Measurements from ENCODE around the gene ERBB4. TPM values are rescaled to one million over a fixed set of nuclear protein-coding genes. Genes with fewer than 3 reads are reported as not detected.

Gene ERBB4
- total RNA-seq, 1 donor from 2014 or later, result 2.6 TPM

GRCh38 chr2:211836409-211836808 is 702.2 kb downstream of the ERBB4 start:
- H3K36me3 ChIP-seq (ENCODE audit: control insufficient read depth, insufficient read depth, low read length), result no peaks in the 10 kb centered on the region
- DNase-seq (ENCODE audit: low read depth), result no peak
- H3K27me3 ChIP-seq (ENCODE audit: control insufficient read depth, insufficient read depth, low read length), result no peaks in the 10 kb centered on the region
- H3K4me3 ChIP-seq (ENCODE audit: low read depth, low read length), result no peak overlapping the region
- no peak for TF ChIP-seq CTCF (IDR thresholded peaks at IDR 0.05; ENCODE audit: insufficient read depth, low read length, poor library complexity, severe bottlenecking)

GRCh38 chr2:211835695-211836094 is 702.9 kb downstream of the ERBB4 start:
- TF ChIP-seq CTCF (IDR thresholded peaks at IDR 0.05; ENCODE audit: insufficient read depth, low read length, poor library complexity, severe bottlenecking), result no peak
- Histone ChIP-seq H3K4me3 (ENCODE audit: low read depth, low read length) (no peak overlapping the region), H3K36me3 (ENCODE audit: control insufficient read depth, insufficient read depth, low read length) (no peaks in the 10 kb centered on the region), H3K27me3 (ENCODE audit: control insufficient read depth, insufficient read depth, low read length) (no peaks in the 10 kb centered on the region)
- DNase-seq (ENCODE audit: low read depth), result no peak

- DNase-seq (ENCODE audit: low read depth), result no peak
- no peak for TF ChIP-seq CTCF (IDR thresholded peaks at IDR 0.05; ENCODE audit: insufficient read depth, low read length, poor library complexity, severe bottlenecking)
- H3K36me3 ChIP-seq (ENCODE audit: control insufficient read depth, insufficient read depth, low read length), result no peaks in the 10 kb centered on the region
- H3K4me3 ChIP-seq (ENCODE audit: low read depth, low read length), result no peak overlapping the region
- no peaks in the 10 kb centered on the region for H3K27me3 ChIP-seq (ENCODE audit: control insufficient read depth, insufficient read depth, low read length)
Measured at GRCh38 chr2:211833582-211834279, 704.9 kb downstream of the ERBB4 start.

- H3K4me3 ChIP-seq (ENCODE audit: low read depth, low read length), result no peak overlapping the region
- no peak for TF ChIP-seq CTCF (IDR thresholded peaks at IDR 0.05; ENCODE audit: insufficient read depth, low read length, poor library complexity, severe bottlenecking)
- H3K36me3 ChIP-seq (ENCODE audit: control insufficient read depth, insufficient read depth, low read length), result no peaks in the 10 kb centered on the region
- no peak for DNase-seq (ENCODE audit: low read depth)
- no peaks in the 10 kb centered on the region for H3K27me3 ChIP-seq (ENCODE audit: control insufficient read depth, insufficient read depth, low read length)
Measured at GRCh38 chr2:211829725-211830124, 708.9 kb downstream of the ERBB4 start.

- Histone ChIP-seq H3K27me3 (ENCODE audit: control insufficient read depth, insufficient read depth, low read length) (no peaks in the 10 kb centered on the region), H3K36me3 (ENCODE audit: control insufficient read depth, insufficient read depth, low read length) (no peaks in the 10 kb centered on the region), H3K4me3 (ENCODE audit: low read depth, low read length) (no peak overlapping the region)
- no peak for DNase-seq (ENCODE audit: low read depth)
- no peak for TF ChIP-seq CTCF (IDR thresholded peaks at IDR 0.05; ENCODE audit: insufficient read depth, low read length, poor library complexity, severe bottlenecking)
Measured at GRCh38 chr2:211823886-211824479, 714.6 kb downstream of the ERBB4 start.

All from kidney epithelial cell (primary cell).